Measurements from ENCODE around the gene GGA1. TPM values are rescaled to one million over a fixed set of nuclear protein-coding genes. Genes with fewer than 3 reads are reported as not detected.

GGA1 gene
- total RNA-seq, 1 donor from 2014 or later: 36.1 TPM

GRCh38 chr22:37661160-37661924, 52.7 kb downstream of the GGA1 start:
- no peak for DNase-seq (ENCODE audit: low read depth)
- H3K27me3 ChIP-seq (ENCODE audit: control insufficient read depth, insufficient read depth, low read length): no peaks in the 10 kb centered on the region
- H3K4me3 ChIP-seq (ENCODE audit: low read depth, low read length): no peak overlapping the region
- TF ChIP-seq, protein P1, sequence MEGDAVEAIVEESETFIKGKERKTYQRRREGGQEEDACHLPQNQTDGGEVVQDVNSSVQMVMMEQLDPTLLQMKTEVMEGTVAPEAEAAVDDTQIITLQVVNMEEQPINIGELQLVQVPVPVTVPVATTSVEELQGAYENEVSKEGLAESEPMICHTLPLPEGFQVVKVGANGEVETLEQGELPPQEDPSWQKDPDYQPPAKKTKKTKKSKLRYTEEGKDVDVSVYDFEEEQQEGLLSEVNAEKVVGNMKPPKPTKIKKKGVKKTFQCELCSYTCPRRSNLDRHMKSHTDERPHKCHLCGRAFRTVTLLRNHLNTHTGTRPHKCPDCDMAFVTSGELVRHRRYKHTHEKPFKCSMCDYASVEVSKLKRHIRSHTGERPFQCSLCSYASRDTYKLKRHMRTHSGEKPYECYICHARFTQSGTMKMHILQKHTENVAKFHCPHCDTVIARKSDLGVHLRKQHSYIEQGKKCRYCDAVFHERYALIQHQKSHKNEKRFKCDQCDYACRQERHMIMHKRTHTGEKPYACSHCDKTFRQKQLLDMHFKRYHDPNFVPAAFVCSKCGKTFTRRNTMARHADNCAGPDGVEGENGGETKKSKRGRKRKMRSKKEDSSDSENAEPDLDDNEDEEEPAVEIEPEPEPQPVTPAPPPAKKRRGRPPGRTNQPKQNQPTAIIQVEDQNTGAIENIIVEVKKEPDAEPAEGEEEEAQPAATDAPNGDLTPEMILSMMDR (IDR thresholded peaks at IDR 0.05; ENCODE audit: insufficient read depth, low read length, severe bottlenecking): peak; percentile 36
- H3K36me3 ChIP-seq (ENCODE audit: control insufficient read depth, insufficient read depth, low read length): peaks cover 2% of the 10 kb centered on the region
- FAIRE-seq: no peak

DNA sequence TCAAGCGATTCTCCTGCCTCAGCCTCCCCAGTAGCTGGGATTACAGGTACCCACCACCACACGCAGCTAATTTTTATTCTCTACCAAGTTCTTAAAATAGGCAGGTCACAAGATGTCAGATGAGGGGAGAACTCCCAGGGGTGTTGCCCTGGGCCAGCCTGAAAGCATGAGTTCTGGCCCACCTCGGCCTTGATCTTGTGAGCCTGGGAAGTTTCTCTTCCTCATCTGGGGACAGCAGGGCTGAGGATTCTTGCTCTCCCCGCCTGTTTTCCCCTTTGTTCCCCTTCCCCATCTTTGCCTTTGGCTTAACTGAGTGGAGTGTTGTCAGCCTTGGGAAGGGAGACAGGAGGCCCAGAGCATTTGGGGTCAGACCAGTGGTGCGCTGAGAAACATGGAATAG, 53.4 kb downstream of the GGA1 start:
- Histone ChIP-seq H3K27me3 (ENCODE audit: control insufficient read depth, insufficient read depth, low read length) (no peaks in the 10 kb centered on the region), H3K36me3 (ENCODE audit: control insufficient read depth, insufficient read depth, low read length) (peaks cover 2% of the 10 kb centered on the region), H3K4me3 (ENCODE audit: low read depth, low read length) (no peak overlapping the region)
- DNase-seq (ENCODE audit: low read depth) (no peak), FAIRE-seq (no peak)
- TF ChIP-seq, protein P1 (IDR thresholded peaks at IDR 0.05; ENCODE audit: insufficient read depth, low read length, severe bottlenecking): no peak

DNA sequence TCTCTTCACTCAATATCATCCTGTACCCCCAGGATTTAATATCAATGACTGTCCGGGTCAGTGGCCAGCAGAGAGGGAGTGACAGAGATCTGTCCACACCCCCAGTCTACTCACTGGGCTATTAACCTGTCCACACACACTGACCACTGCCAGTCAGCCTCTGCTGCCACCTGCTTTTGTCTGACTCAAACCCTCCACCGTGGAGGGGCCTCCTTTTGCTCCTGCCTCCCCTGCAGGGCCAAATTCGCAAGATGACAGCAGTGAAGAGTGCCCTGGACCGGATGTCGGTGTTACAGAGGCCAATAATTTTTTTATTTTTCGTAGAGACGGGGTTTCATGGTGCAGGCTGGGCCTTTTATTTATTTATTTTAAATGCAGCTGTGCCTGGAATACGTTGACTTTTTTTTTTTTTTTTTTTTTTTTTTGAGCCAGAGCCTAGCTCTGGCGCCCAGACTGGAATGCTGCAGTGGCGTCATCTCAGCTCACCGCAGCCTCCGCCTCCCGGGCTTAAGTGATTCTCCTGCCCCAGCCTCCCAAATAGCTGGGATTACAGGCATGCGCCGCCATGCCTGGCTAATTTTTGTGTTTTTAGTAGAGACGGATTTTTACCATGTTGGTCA, 55.0 kb downstream of the GGA1 start:
- TF ChIP-seq, protein P1 (IDR thresholded peaks at IDR 0.05; ENCODE audit: insufficient read depth, low read length, severe bottlenecking): no peak
- Histone ChIP-seq H3K4me3 (ENCODE audit: low read depth, low read length) (no peak overlapping the region), H3K27me3 (ENCODE audit: control insufficient read depth, insufficient read depth, low read length) (no peaks in the 10 kb centered on the region), H3K36me3 (ENCODE audit: control insufficient read depth, insufficient read depth, low read length) (peaks cover 2% of the 10 kb centered on the region)
- FAIRE-seq (no peak), DNase-seq (ENCODE audit: low read depth) (no peak)

- no peak for DNase-seq (ENCODE audit: low read depth)
- Histone ChIP-seq H3K27me3 (ENCODE audit: control insufficient read depth, insufficient read depth, low read length) (no peaks in the 10 kb centered on the region), H3K36me3 (ENCODE audit: control insufficient read depth, insufficient read depth, low read length) (peaks cover 2% of the 10 kb centered on the region), H3K4me3 (ENCODE audit: low read depth, low read length) (no peak overlapping the region)
- TF ChIP-seq, protein P1 (IDR thresholded peaks at IDR 0.05; ENCODE audit: insufficient read depth, low read length, severe bottlenecking): no peak
- no peak for FAIRE-seq
These were observed 55.8 kb downstream of the GGA1 start for GRCh38 chr22:37664249-37665101.

DNA sequence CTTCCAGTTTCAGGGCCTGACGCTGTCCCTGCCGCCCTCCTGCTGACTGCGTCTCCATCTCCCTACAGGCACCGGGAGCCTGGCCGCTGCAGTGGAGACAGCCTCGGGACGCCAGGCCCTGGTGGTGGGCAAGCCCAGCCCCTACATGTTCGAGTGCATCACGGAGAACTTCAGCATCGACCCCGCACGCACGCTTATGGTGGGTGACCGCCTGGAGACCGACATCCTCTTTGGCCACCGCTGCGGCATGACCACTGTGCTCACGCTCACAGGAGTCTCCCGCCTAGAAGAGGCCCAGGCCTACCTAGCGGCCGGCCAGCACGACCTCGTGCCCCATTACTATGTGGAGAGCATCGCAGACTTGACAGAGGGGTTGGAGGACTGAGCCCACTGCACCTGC, 56.9 kb downstream of the GGA1 start:
- FAIRE-seq: peak; percentile 50
- Histone ChIP-seq H3K27me3 (ENCODE audit: control insufficient read depth, insufficient read depth, low read length) (no peaks in the 10 kb centered on the region), H3K36me3 (ENCODE audit: control insufficient read depth, insufficient read depth, low read length) (peaks cover 2% of the 10 kb centered on the region), H3K4me3 (ENCODE audit: low read depth, low read length) (no peak overlapping the region)
- TF ChIP-seq, protein P1 (IDR thresholded peaks at IDR 0.05; ENCODE audit: insufficient read depth, low read length, severe bottlenecking): no peak
- no peak for DNase-seq (ENCODE audit: low read depth)
